ENCODE measurements around the gene HSFX4.
"Not testable (repeated sequence)": the region's sequence is repeated elsewhere in the genome, so short reads cannot be mapped to it uniquely, and the experiment has no call there.

The HSFX4 gene

GRCh38 chrX:149909324-149910177 lies 19.8 kb upstream of the HSFX4 start:
- no peak for DNase-seq (ENCODE audit: low read depth)
- H3K4me3 ChIP-seq (ENCODE audit: low read depth, low read length) = no peak overlapping the region
- TF ChIP-seq CTCF (IDR thresholded peaks at IDR 0.05; ENCODE audit: insufficient read depth, low read depth, low read length, missing control alignments) = no peak

GRCh38 chrX:149910178-149910695 lies 19.1 kb upstream of the HSFX4 start:
- H3K4me3 ChIP-seq (ENCODE audit: low read depth, low read length) = no peak overlapping the region
- DNase-seq (ENCODE audit: low read depth) = no peak
- TF ChIP-seq CTCF (IDR thresholded peaks at IDR 0.05; ENCODE audit: insufficient read depth, low read depth, low read length, missing control alignments) = no peak

DNA sequence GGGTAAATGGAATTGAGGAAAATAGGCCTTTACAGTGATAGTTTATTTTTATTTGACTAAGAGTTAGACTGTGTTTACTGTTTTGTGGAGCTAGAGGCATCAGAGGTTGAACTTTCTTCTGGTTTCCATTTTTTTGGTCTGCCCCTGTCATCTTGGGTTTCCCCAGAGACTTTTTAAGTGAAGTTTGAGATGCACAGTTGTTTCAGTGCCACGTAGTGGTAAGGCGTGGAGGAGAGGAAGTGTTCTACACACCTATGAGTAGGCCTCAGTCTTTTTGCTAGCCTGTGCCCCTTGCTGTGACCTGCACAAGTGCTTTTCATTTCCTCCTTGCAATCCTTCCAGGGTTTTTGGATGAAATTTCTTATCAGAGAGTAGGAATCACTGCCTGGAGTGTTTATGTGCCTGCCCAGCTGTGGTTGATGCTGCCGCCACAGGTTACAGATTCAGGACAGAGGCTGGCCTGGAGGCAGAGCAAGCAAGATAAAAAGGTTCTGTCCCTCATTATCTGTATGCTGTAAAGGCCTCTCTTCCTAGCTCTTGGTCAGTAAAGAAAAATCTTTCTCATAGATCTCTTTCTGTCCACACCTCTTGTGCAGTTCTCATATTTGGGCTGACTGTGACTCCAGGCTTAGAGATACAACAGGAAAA lies 12.5 kb upstream of the HSFX4 start:
- no peak overlapping the region for H3K4me3 ChIP-seq (ENCODE audit: low read depth, low read length)
- TF ChIP-seq CTCF (IDR thresholded peaks at IDR 0.05; ENCODE audit: insufficient read depth, low read depth, low read length, missing control alignments) = peak; percentile 4
- peak; percentile 53 for DNase-seq (ENCODE audit: low read depth)

- not testable (repeated sequence) for H3K4me3 ChIP-seq (ENCODE audit: low read depth, low read length); DNase-seq (ENCODE audit: low read depth)
These were observed 5.5 kb upstream of the HSFX4 start for GRCh38 chrX:149923836-149924235.

GRCh38 chrX:149924434-149924833 lies 4.9 kb upstream of the HSFX4 start:
- H3K4me3 ChIP-seq (ENCODE audit: low read depth, low read length); DNase-seq (ENCODE audit: low read depth): not testable (repeated sequence)

GRCh38 chrX:149927245-149927963 lies 2.0 kb upstream of the HSFX4 start:
- not testable (repeated sequence) for H3K4me3 ChIP-seq (ENCODE audit: low read depth, low read length)

DNA sequence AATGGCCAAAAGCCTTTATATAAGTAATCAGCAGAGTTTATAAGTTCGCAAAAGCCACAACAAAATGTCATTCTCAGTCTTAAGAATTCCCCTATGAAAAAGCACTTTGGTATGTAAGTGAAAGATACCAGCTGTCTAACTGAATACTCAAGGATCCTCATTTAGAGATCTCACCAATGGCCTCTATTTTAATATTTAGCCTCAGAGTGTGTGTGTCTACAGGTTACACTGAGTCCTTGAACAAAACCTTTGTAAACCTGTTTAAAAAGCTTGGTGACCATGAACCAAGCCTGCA lies 1.5 kb upstream of the HSFX4 start:
- not testable (repeated sequence) for DNase-seq (ENCODE audit: low read depth); H3K4me3 ChIP-seq (ENCODE audit: low read depth, low read length)

More at GRCh38 chrX:149927245-149927963, 2.0 kb upstream of the HSFX4 start:
- not testable (repeated sequence) for DNase-seq (ENCODE audit: low read depth)

DNA sequence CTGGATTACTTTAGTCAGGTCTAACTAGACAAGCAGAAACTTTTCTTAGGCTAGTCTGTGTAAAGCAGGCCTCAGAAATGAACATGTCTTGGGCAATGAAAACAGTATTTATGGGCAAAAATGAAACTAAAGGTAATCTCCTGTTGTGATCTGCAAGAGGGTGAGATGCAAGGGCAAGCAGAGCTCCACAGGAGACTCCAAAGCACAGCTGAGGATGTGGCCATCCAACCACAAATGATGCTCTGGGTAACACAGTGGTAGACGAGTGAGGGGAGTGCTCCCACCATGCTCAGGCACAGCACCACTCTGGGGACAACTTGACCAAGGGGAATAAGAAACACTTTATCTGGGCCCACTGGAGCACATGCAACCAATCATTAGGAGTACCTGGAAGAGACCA lies 738 bp upstream of the HSFX4 start:
- not testable (repeated sequence) for DNase-seq (ENCODE audit: low read depth); H3K4me3 ChIP-seq (ENCODE audit: low read depth, low read length)

DNA sequence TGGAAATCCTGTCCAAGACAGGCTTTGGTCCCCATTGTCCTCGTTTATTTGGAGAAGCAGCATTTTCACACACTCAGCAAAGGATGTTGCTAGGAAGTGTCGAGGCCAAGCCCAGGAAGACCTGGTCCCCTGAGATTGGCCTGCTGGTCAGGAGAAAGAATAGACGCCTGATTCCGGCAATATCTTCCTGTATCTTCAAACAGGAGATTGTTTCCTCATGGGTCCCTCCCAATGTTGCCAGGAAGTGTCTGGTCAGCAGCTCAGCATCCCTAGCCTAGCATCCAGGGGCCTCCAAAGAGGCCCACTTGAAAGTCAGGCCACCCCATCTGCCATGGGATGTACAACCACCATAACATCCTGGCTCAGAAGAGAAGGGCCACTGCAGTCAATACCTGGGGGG lies 2.0 kb downstream of the HSFX4 start:
- not testable (repeated sequence) for DNase-seq (ENCODE audit: low read depth); H3K4me3 ChIP-seq (ENCODE audit: low read depth, low read length)

GRCh38 chrX:149932150-149932549 lies 2.8 kb downstream of the HSFX4 start:
- not testable (repeated sequence) for DNase-seq (ENCODE audit: low read depth)

DNA sequence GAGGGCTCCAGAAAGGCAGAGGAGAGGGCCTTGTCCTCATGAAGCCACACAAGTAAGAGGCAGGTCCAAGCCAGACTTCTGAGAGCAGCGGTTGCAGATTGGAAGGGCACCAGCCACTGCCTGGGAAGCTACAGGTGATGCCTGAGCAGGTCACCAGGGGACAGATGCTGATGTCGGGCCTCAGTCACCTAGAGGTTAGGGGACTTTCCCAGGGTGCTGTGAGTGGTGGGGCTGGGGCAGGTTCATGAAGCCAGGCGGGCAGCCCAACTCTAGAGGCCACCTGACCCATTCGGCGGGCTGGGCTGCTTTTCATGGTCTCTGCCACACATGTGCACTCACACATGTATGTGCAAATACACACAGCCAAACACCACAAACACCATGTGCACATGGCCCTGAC lies 3.6 kb downstream of the HSFX4 start:
- H3K4me3 ChIP-seq (ENCODE audit: low read depth, low read length); DNase-seq (ENCODE audit: low read depth): not testable (repeated sequence)

More at GRCh38 chrX:149932150-149932549, 2.8 kb downstream of the HSFX4 start:
- H3K4me3 ChIP-seq (ENCODE audit: low read depth, low read length) = not testable (repeated sequence)

DNA sequence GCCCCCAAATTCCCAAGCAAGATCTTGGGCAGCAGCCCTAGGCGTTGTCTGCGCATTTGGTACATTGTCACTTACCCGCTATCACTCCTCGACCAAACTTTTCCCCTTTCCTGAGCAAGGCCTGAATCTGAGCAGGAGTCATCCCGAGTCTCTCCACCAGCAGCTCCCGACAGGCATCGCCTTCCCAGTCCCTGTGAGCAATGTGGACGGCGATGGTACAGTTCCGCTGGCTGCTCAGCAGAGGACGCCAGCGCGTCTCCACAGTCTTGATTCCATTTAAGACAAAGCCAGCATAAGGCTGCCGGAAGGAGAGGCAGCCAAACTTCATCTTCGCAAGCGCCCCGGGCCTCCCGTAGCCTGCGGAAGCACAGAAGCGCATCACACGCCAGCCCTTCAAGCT lies 4.2 kb downstream of the HSFX4 start:
- DNase-seq (ENCODE audit: low read depth); H3K4me3 ChIP-seq (ENCODE audit: low read depth, low read length): not testable (repeated sequence)

GRCh38 chrX:149937328-149937727 lies 8.0 kb downstream of the HSFX4 start:
- peak overlapping the region; percentile 78 for H3K4me3 ChIP-seq (ENCODE audit: low read depth, low read length)
- peak; percentile 2 for DNase-seq (ENCODE audit: low read depth)

Measured in GM12865 (cell line).